Fibroblast of skin of left biceps (primary cell): ENCODE measurements around the gene WHRN.

Source experiments
- DNase-seq, 2 experiments: peaks; one replicate each; pipeline ENCODE4 v3.0.0-alpha.2; 2013; ENCODE audit warnings: low read depth in 2 of 2

Gene WHRN

DNA sequence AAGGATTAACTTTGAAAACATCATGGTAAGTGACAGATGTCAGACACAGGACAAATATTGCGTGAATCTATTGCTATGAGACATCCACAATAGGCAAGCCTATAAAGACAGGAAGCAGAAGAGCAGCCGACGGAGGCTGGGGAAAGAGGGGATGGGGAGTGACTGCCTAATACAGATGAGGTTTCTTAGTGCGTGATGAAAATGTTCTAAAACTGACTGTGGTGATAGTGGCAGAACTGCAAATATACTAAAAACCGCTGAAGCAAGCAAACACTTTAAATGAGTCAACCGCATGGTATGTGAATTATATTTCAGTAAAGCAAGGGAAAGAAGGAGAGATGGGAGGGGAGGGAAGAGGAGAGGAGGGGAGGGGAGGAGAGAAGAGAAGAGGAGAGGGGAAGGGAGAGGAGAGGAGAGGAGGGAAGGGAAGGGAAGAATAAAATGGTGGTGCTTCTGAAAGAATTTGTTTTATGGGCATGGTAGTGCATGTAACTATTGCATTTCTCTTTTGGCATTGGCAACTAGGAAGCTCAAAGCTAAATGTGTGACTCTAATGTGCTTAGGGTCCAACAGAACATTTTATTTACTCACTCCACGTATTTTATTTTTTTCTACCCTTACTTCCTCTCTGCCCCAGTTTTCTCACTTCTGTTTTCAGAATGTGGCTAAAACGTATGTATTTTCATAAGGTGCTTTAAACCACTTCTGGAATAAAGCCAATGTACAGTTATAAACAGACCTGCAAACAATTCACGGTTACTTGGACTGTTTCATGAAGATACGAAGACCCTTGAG, 138.7 kb downstream of the WHRN start:
- DNase-seq = peak; percentile 84 to 89

DNA sequence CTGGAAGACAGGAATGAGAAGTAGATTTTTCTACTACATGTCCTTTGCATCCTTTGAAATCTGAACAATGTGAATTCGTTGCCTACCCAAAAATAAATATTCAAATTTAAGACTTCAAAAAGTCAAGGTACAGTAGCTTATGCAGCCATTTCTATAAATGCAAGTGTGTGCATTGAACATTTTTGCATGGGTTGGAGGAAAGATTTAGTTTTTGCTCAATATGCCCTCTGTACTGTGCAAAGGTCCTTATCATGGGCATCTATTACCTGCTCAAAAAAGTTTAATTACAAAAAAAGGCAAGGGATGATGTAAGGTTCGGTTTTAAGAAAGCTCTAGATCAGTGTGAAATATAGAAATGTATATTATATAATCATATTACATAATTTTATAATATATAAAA, 140.1 kb downstream of the WHRN start:
- DNase-seq = no peak

DNA sequence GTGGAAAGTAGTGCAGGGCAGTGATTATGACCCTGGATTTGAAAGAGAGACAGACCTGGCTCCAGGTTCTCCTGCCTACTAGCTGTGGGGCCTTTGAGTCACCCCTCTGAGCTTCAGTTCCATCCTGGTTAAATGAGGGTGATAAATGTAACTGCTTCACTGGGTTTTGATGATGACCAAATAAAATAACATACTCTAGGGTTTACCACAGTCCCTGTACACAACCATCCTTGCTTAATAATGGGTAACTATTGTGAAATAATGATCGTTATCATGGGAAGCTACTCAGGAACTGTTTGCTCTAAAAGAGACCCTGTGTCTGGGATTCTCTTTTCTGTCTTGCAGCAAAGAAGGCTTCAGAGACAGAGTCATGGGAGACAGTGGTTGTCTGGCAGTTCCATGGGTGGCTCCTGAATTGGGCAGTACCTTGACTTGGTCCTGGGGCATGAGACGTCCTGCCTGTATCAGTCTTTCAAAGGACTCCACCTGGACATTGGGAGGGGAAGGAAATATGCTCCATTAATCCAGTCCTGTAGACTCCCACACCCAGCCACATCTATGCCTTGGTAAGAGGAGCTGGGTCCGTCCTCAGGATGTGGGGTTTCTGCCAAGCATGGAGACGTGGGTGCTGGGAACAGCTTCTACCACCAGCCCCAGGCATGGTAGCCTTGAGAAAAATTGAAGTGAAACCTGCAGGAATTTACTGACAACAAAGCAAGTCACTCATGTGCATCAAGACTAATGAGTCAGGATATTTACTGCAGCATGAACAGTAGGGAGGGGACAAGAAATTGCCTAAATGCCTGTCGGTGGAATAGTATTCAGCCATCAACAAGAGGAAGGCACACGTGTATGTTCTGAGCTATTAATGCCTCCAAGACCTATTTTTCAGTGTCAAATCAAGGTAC, 140.9 kb downstream of the WHRN start:
- peak; percentile 65 to 67 for DNase-seq

DNA sequence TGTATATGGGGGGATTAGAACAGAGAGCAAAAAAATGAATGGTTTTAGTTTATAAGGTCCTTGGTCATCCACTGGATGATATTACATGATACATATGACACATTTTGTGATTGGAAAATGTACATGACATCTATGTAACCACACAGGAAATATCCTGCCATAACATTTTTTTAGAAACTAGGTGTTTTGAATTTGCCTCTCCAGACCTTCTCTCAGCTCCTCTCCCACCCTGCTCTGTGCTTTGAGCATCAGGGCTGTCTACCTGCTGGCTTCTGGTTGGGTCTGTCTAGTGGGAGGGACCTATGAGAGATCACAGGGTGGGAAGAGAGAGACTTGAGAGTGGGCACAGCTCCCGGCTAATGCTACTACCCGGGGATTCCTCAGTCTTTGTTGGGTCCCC, 141.8 kb downstream of the WHRN start:
- DNase-seq = no peak

DNA sequence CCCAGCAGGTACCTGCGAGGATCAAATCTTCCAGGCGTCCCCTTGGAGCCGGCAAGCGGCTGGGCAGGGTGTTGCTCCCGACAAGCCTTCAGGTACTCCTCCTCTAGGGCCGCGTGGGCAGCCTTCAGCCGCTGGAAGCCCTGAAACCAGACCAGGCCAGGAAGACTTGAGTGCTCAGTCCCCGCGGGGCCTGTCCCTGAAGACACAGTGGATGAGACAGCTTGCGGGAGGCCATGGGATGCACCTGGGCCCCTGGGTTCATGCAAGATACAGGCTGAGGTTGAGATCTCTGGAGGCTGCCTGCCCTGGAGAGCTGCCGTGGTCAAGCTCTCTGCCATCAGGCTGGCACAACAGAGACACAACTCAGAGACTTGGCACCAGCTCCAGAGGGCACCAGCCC, 142.9 kb downstream of the WHRN start:
- DNase-seq = no peak

DNA sequence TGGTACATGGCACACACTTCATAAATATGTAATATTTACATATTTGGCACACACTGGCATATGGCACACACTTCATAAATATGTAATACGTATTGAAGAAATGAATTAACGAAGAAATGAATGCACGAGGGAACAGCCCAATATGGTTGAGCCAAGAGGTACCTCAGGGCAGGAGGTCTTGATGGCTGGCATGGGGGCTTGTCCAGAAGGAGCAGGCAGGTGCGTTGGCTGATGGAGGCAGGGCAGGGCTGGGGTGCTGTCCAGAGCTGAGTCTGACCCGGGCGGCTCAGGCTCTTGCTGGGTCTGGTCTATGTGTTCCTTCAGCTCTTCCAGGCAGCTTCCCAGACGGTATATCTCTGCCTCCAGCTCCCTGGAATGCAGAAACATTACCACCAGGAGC, 143.7 kb downstream of the WHRN start:
- no peak for DNase-seq

DNA sequence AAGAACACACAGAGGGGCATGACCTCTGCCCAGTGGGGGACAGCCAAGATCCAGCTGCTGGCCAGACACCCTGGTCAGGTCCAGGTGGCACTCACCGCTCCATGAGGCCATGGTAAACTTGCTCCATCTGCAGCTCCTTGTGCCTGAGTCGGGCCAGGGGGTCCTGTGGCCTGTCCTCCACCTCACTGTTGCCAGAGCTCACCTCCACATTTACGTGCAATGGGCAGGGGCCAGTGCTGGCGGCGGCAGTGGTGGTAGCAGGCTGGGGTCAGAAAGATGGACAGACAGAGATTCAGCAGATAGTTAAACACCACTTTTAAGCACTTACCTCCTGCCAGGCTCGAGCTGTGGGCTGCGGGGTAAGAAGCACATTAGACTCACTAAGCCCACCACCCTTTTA, 145.5 kb downstream of the WHRN start:
- DNase-seq = no peak

DNA sequence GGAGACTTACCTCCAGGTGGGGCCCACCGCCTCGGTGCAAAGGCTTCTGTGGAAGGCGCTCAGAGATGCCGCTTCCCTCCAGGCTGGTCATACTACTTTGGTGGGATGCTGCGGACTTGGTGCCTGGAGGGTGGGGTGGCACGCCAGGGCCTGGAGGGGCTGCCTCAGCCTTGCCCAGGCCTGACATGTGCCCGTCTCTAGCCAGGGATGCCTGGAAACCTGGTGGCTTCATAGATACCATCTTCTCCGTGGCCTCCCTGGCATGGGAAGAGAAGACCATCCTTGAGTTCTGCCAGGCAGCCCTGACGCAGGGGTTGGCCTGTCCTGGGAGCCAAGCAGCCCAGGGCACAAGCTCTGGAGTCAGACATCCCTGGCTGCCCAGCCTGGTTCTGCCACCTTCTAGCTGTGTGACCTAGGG, 147.4 kb downstream of the WHRN start:
- no peak for DNase-seq

DNA sequence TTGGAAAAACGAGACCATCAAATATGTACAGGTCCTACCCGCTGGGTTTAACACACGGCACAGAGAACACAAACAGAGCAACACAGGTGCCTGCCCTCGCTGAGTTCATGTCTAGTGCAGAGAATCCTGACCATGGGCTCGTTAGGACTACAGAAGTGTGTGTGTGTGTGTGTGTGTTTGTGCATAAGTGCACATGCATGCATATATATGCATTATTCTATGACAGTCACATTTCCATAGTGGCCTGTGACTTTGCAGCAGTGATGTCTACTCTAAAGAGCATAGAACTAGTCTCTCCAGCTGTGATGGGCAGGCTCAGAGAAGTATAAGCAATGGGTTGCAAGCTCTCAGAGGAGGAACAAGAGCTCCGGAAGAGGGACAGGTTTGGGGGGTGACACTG, 147.9 kb downstream of the WHRN start:
- DNase-seq = no peak

DNA sequence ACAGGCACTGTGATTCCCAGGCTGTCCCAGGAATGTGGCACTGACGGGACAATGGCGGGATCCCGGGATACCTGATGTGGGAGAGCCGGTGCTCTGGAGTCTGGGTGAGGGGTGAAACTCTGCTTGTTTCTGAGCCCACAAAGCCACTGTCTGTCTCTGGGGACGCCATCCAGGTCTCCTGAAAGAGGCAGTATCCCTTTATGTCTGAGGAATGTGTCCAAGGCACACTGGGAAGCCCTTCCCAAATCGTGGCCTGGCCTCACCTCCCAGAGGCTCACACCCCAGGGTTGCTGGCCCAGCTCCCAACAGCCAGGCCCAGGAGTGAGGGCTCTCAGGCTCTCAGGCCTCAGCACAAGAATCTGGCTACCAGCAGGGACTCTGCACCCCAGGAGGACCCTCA, 148.5 kb downstream of the WHRN start:
- no peak for DNase-seq

DNA sequence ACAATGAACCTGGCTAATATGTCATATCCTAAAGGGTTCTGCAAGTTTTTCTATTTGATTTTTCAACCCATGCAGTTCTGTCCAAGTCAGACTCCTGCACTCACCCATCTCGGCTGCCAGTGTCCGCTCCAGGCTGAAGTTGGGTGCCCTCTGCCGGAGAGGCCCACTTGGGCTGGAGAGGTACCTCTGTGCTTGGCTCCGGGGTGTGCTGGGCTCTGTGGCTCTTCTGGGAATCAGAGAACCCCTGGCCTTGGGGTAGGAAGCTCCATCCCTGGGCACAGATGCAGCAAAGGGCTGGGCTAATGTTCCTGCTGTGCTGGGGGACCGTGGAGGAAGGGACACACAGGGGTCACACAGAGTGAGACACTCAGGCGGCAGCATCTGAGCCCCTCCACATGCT, 149.5 kb downstream of the WHRN start:
- no peak for DNase-seq
